Ectodermal cell (in vitro differentiated cells): ENCODE measurements around the gene BAHCC1.

ENCODE experiments used
- H3K27ac ChIP-seq: 2 replicates; pipeline ENCODE4 v1.7.0; 2013; ENCODE audit warnings: mild to moderate bottlenecking, low read depth, low read length; ENCODE audit not compliant: insufficient read depth, poor library complexity, severe bottlenecking
- H3K27me3 ChIP-seq: 2 replicates; pipeline ENCODE4 v1.7.0; 2013; ENCODE audit warnings: mild to moderate bottlenecking, low read length; ENCODE audit not compliant: insufficient read depth, control insufficient read depth, poor library complexity, severe bottlenecking
- H3K36me3 ChIP-seq: one replicate; pipeline ENCODE4 v1.7.0; 2013; ENCODE audit warnings: low read length; ENCODE audit not compliant: control insufficient read depth, insufficient read depth
- H3K4me1 ChIP-seq: one replicate; pipeline ENCODE4 v1.7.0; 2013; ENCODE audit warnings: low read length; ENCODE audit not compliant: control insufficient read depth, insufficient read depth
- H3K4me3 ChIP-seq: 2 replicates; pipeline ENCODE4 v1.7.0; 2013; ENCODE audit warnings: low read depth, low read length, control low read depth; ENCODE audit not compliant: insufficient read depth
- H3K9me3 ChIP-seq: 2 replicates; pipeline ENCODE4 v1.7.0; 2013; ENCODE audit warnings: mild to moderate bottlenecking, low read length, moderate library complexity; ENCODE audit not compliant: control insufficient read depth
- WGBS, 2 experiments: methylation state at CpG; one replicate each; pipeline ENCODE4 v1.1.7; 2013; ENCODE audit warnings: missing lambda C conversion rate in 2 of 2; 5-methylcytosine and 5-hydroxymethylcytosine counted together

The BAHCC1 gene

GRCh38 chr17:81404558-81405165 lies 9.4 kb downstream of the BAHCC1 start:
- Histone ChIP-seq H3K36me3 (no peaks in the 10 kb centered on the region), H3K27me3 (peaks cover 46% of the 10 kb centered on the region), H3K27ac (no peak overlapping the region), H3K9me3 (no peaks in the 10 kb centered on the region), H3K4me3 (no peak overlapping the region), H3K4me1 (peaks cover 45% of the 10 kb centered on the region)
- 66 to 67% methylated on average over 11 of the region's 11 CpGs for WGBS, 2 experiments

GRCh38 chr17:81405411-81405872 lies 10.2 kb downstream of the BAHCC1 start:
- Histone ChIP-seq H3K27ac (no peak overlapping the region), H3K4me1 (peaks cover 49% of the 10 kb centered on the region), H3K4me3 (no peak overlapping the region), H3K27me3 (peaks cover 45% of the 10 kb centered on the region), H3K36me3 (no peaks in the 10 kb centered on the region), H3K9me3 (no peaks in the 10 kb centered on the region)
- 44 to 45% methylated on average over 7 of the region's 7 CpGs for WGBS, 2 experiments

GRCh38 chr17:81406117-81406953 lies 11.1 kb downstream of the BAHCC1 start:
- H3K9me3 ChIP-seq: no peaks in the 10 kb centered on the region
- 87 to 90% methylated on average over 42 of the region's 42 CpGs for WGBS, 2 experiments
- no peaks in the 10 kb centered on the region for H3K36me3 ChIP-seq
- H3K27me3 ChIP-seq: peaks cover 36% of the 10 kb centered on the region
- H3K27ac ChIP-seq: no peak overlapping the region
- H3K4me1 ChIP-seq: peaks cover 44% of the 10 kb centered on the region
- H3K4me3 ChIP-seq: no peak overlapping the region

- peaks cover 27% of the 10 kb centered on the region for H3K4me1 ChIP-seq
- no peak overlapping the region for H3K4me3 ChIP-seq
- peaks cover 19% of the 10 kb centered on the region for H3K27me3 ChIP-seq
- H3K27ac ChIP-seq: no peak overlapping the region
- H3K9me3 ChIP-seq: no peaks in the 10 kb centered on the region
- no peaks in the 10 kb centered on the region for H3K36me3 ChIP-seq
- 79 to 81% methylated on average over 14 of the region's 14 CpGs for WGBS, 2 experiments
These were observed 12.8 kb downstream of the BAHCC1 start for GRCh38 chr17:81408049-81408448.

GRCh38 chr17:81409190-81409935 lies 14.1 kb downstream of the BAHCC1 start:
- no peak overlapping the region for H3K4me3 ChIP-seq
- H3K27ac ChIP-seq: no peak overlapping the region
- no peaks in the 10 kb centered on the region for H3K9me3 ChIP-seq
- peaks cover 6% of the 10 kb centered on the region for H3K27me3 ChIP-seq
- 70% methylated on average over 27 of the region's 27 CpGs for WGBS, 2 experiments
- no peaks in the 10 kb centered on the region for H3K36me3 ChIP-seq
- peaks cover 23% of the 10 kb centered on the region for H3K4me1 ChIP-seq

- H3K9me3 ChIP-seq: no peaks in the 10 kb centered on the region
These were observed 15.6 kb downstream of the BAHCC1 start for GRCh38 chr17:81410852-81411251.

GRCh38 chr17:81411305-81411704 lies 16.0 kb downstream of the BAHCC1 start:
- WGBS, 2 experiments: 74 to 84% methylated on average over 8 of the region's 8 CpGs
- Histone ChIP-seq H3K36me3 (no peaks in the 10 kb centered on the region), H3K27ac (no peak overlapping the region), H3K9me3 (no peaks in the 10 kb centered on the region), H3K4me1 (peaks cover 7% of the 10 kb centered on the region), H3K27me3 (peaks cover 5% of the 10 kb centered on the region), H3K4me3 (no peak overlapping the region)

More at GRCh38 chr17:81410852-81411251, 15.6 kb downstream of the BAHCC1 start:
- WGBS, 2 experiments: 88 to 90% methylated on average over 16 of the region's 16 CpGs
- H3K36me3 ChIP-seq: no peaks in the 10 kb centered on the region
- peaks cover 11% of the 10 kb centered on the region for H3K4me1 ChIP-seq
- no peak overlapping the region for H3K4me3 ChIP-seq
- no peak overlapping the region for H3K27ac ChIP-seq
- H3K27me3 ChIP-seq: peaks cover 5% of the 10 kb centered on the region

- Histone ChIP-seq H3K36me3 (no peaks in the 10 kb centered on the region), H3K27me3 (no peaks in the 10 kb centered on the region), H3K4me1 (peaks cover 7% of the 10 kb centered on the region), H3K4me3 (no peak overlapping the region), H3K9me3 (no peaks in the 10 kb centered on the region), H3K27ac (no peak overlapping the region)
- WGBS, 2 experiments: 83 to 84% methylated on average over 29 of the region's 29 CpGs
These were observed 17.3 kb downstream of the BAHCC1 start for GRCh38 chr17:81412490-81413093.

- Histone ChIP-seq H3K9me3 (no peaks in the 10 kb centered on the region), H3K27me3 (no peaks in the 10 kb centered on the region), H3K4me1 (peaks cover 10% of the 10 kb centered on the region), H3K4me3 (no peak overlapping the region), H3K36me3 (no peaks in the 10 kb centered on the region), H3K27ac (no peak overlapping the region)
- WGBS, 2 experiments: 92% methylated on average over 30 of the region's 30 CpGs
These were observed 18.4 kb downstream of the BAHCC1 start for GRCh38 chr17:81413497-81414135.
